Mesothelial cell of epicardium (in vitro differentiated cells): ENCODE measurements around the gene EMX2. TPM values are rescaled to one million over a fixed set of nuclear protein-coding genes. Genes with fewer than 3 reads are reported as not detected.

ENCODE experiments used
- DNase-seq, 2 experiments: peaks; one replicate each; pipeline ENCODE4 v3.0.0; 2021; ENCODE audit warnings: low spot score in 2 of 2; ENCODE audit not compliant: unreplicated experiment in 2 of 2
- H3K27ac Mint-ChIP-seq: 2 replicates; pipeline ENCODE4 v1.8.0; 2021; ENCODE audit warnings: mixed read lengths
- H3K27me3 Mint-ChIP-seq: 2 replicates; pipeline ENCODE4 v1.8.0; 2021; ENCODE audit warnings: low read depth, mixed read lengths
- H3K36me3 Mint-ChIP-seq: 2 replicates; pipeline ENCODE4 v1.8.0; 2021; ENCODE audit warnings: mixed read lengths
- H3K4me1 Mint-ChIP-seq: 2 replicates; pipeline ENCODE4 v1.8.0; 2021; ENCODE audit warnings: mixed read lengths
- H3K4me3 Mint-ChIP-seq: 2 replicates; pipeline ENCODE4 v1.8.0; 2021; ENCODE audit warnings: mild to moderate bottlenecking, moderate library complexity, mixed read lengths
- H3K9me3 Mint-ChIP-seq: 2 replicates; pipeline ENCODE4 v1.8.0; 2021; ENCODE audit warnings: mixed read lengths
- total RNA-seq: library from RNA; stranded (reverse); gene quantifications from 3 replicates; pipeline ENCODE4 v1.2.1, GENCODE V29; 2021
- TF ChIP-seq, protein P1 (sequence below): fragments of 200-600 bp; sonication (generic); IDR thresholded peaks from one replicate; pipeline ENCODE4 v1.5.0; 2021; ENCODE audit warnings: antibody characterized with exemption; ENCODE audit not compliant: unreplicated experiment

Gene EMX2
- total RNA-seq, 1 donor from 2014 or later, result 2.8 TPM

DNA sequence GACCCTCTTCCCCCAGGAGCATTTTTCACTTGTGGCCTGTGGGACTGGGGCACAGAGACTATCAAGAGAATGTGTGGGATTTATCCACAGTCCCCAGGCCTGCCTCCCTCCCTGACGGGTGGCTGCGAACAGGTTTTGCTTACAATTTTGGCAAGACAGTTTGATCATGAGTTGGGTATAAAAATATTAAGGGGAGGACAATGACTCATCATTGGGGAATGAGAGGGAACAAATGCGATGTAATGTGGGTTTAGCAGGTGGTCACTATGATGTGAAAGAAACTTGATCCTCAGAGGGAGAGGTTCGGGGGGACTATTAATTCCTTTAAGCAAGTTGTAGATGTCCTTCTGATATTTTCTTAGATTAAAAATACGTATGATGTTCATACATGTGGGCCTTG, 52.2 kb downstream of the EMX2 start:
- DNase-seq, result no peak
- H3K9me3 Mint-ChIP-seq, result peaks cover 5% of the 10 kb centered on the region
- no peaks in the 10 kb centered on the region for H3K36me3 Mint-ChIP-seq
- TF ChIP-seq, protein P1, sequence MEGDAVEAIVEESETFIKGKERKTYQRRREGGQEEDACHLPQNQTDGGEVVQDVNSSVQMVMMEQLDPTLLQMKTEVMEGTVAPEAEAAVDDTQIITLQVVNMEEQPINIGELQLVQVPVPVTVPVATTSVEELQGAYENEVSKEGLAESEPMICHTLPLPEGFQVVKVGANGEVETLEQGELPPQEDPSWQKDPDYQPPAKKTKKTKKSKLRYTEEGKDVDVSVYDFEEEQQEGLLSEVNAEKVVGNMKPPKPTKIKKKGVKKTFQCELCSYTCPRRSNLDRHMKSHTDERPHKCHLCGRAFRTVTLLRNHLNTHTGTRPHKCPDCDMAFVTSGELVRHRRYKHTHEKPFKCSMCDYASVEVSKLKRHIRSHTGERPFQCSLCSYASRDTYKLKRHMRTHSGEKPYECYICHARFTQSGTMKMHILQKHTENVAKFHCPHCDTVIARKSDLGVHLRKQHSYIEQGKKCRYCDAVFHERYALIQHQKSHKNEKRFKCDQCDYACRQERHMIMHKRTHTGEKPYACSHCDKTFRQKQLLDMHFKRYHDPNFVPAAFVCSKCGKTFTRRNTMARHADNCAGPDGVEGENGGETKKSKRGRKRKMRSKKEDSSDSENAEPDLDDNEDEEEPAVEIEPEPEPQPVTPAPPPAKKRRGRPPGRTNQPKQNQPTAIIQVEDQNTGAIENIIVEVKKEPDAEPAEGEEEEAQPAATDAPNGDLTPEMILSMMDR, result no peak
- no peak overlapping the region for H3K27ac Mint-ChIP-seq
- H3K4me3 Mint-ChIP-seq, result no peak overlapping the region
- peaks cover 9% of the 10 kb centered on the region for H3K4me1 Mint-ChIP-seq
- peaks cover 13% of the 10 kb centered on the region for H3K27me3 Mint-ChIP-seq

DNA sequence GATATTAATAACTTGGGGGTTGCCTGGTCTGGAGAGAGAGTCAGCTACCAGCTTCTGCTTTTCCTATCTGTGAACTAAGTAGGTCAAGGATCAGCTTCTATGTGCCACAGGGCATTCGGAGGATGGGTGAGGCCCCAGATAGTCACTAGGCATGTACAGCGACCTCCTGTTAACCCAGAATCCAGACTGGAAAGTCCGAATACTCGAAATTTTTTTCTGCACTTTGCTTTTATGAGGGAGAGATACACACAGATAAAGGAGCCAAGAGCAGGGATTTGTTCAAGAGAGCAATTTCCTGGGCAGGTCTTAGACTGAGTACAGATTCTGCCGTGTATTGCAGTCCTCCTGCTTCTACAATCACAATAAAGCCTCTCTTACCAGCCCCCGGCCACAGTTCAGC, 54.2 kb downstream of the EMX2 start:
- TF ChIP-seq, protein P1, result no peak
- H3K4me1 Mint-ChIP-seq, result peaks cover 9% of the 10 kb centered on the region
- no peak overlapping the region for H3K4me3 Mint-ChIP-seq
- peaks cover 3% of the 10 kb centered on the region for H3K27me3 Mint-ChIP-seq
- no peaks in the 10 kb centered on the region for H3K36me3 Mint-ChIP-seq
- DNase-seq, result no peak
- H3K27ac Mint-ChIP-seq, result peak overlapping the region; percentile 45
- H3K9me3 Mint-ChIP-seq, result peaks cover 5% of the 10 kb centered on the region

DNA sequence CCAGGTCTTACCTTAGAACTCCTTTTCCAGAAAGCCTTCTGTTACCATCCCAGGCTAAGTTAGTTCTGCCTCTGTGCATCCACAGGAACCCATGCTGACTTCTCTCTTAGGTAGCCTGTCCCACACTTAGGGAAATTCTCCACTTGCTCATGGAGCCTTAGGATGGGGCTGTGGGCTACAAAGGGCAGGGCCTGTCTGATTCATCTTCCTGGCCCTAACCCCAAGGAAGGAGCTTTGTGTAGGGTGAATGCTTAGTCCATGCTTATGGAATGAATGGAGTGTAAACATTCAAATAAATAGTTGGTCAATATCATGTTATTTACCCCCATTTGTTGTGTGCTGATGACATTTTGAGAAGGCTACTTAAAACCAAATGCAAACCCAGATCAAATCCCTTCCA, 54.7 kb downstream of the EMX2 start:
- H3K27me3 Mint-ChIP-seq, result peaks cover 3% of the 10 kb centered on the region
- H3K27ac Mint-ChIP-seq, result peak overlapping the region; percentile 45
- DNase-seq, result no peak
- no peak overlapping the region for H3K4me3 Mint-ChIP-seq
- peaks cover 5% of the 10 kb centered on the region for H3K9me3 Mint-ChIP-seq
- no peaks in the 10 kb centered on the region for H3K36me3 Mint-ChIP-seq
- TF ChIP-seq, protein P1, result no peak
- peaks cover 9% of the 10 kb centered on the region for H3K4me1 Mint-ChIP-seq

Other genes starting within 250 kb of the EMX2 start
- 26.3 to 29.2 TPM (median 27.3 TPM) in 3 replicates for gene PDZD8, start 167.3 kb upstream of the EMX2 start, total RNA-seq